Measurements from ENCODE around the gene NCF4. TPM values are rescaled to one million over a fixed set of nuclear protein-coding genes. Genes with fewer than 3 reads are reported as not detected.

The NCF4 gene
- total and polyA plus RNA-seq, 2 of the 4 experiments (the other 2 are of a cell fraction) = not detected

GRCh38 chr22:36830601-36831000 lies 30.2 kb upstream of the NCF4 start:
- no peak for DNase-seq
- Histone ChIP-seq H3K4me3 (ENCODE audit: insufficient read depth, low read depth, low read length) (no peak overlapping the region), H2AK5ac (ENCODE audit: low read depth, low read length) (no peak overlapping the region), H3K4ac (ENCODE audit: low read depth, low read length) (no peak overlapping the region), H2AK9ac (replicated peaks; ENCODE audit: low read depth, low read length, poor library complexity) (no peak overlapping the region), H3K9me3 (ENCODE audit: control insufficient read depth, insufficient read depth, low read length) (no peaks in the 10 kb centered on the region), H4K91ac (ENCODE audit: insufficient read depth, low read depth, low read length) (no peak overlapping the region), H3K79me1 (ENCODE audit: low read depth in 1 of 2, low read length in 2 of 2) (no peaks in the 10 kb centered on the region), H2BK120ac (ENCODE audit: low read depth, low read length) (no peak overlapping the region), H3K9me1 (ENCODE audit: insufficient read depth, low read length) (no peaks in the 10 kb centered on the region), H3K9ac (ENCODE audit: low read depth, low read length) (no peak overlapping the region), H3K4me2 (ENCODE audit: low read depth, low read length) (no peak overlapping the region), H2BK15ac (ENCODE audit: low read depth, low read length) (no peak overlapping the region), H3K18ac (ENCODE audit: low read depth, low read length) (no peak overlapping the region), H4K5ac (ENCODE audit: low read depth, low read length) (no peak overlapping the region), H3K36me3 (ENCODE audit: control insufficient read depth, insufficient read depth, low read length) (no peaks in the 10 kb centered on the region), H2AFZ (replicated peaks; ENCODE audit: low read length, poor library complexity) (no peak overlapping the region), H4K20me1 (ENCODE audit: insufficient read depth, low read length) (no peaks in the 10 kb centered on the region), H3K56ac (ENCODE audit: extremely low read depth, insufficient read depth, low read length) (no peak overlapping the region), H2BK20ac (ENCODE audit: low read depth, low read length) (no peak overlapping the region), H3K27ac (ENCODE audit: insufficient read depth, low read length) (no peak overlapping the region), H3K27me3 (ENCODE audit: control insufficient read depth, insufficient read depth, low read length) (peaks cover 28% of the 10 kb centered on the region), H2BK5ac (ENCODE audit: low read depth, low read length, poor library complexity, severe bottlenecking) (no peak overlapping the region), H3K23ac (ENCODE audit: low read depth, low read length) (no peak overlapping the region), H3K14ac (replicated peaks; ENCODE audit: low read depth, low read length) (no peak overlapping the region), H3K4me1 (ENCODE audit: control insufficient read depth, insufficient read depth, low read length) (no peaks in the 10 kb centered on the region), H4K8ac (ENCODE audit: low read depth in 2 of 2, low read length in 2 of 2) (no peak overlapping the region)
- no CpG with 5 or more reads among the region's 2 CpGs for WGBS, 2 experiments (ENCODE audit: extremely low coverage in 2 of 2, insufficient read length in 1 of 2)
- CTCF ChIA-PET = interaction anchor here (1.5 kb wide), 1 partner anchor 25 kb away, joined by 3 read pairs; no protein-coding TSS in a partner anchor
- POLR2A ChIA-PET (ENCODE audit: unreplicated experiment) = no interaction called here
- ATAC-seq (ENCODE audit: low read depth) = no peak
- no TSS peak for BruUV-seq (replicated peaks)
- dilution Hi-C loops (cut with HindIII; ENCODE audit: low sequenced_read_pairs, unreplicated experiment) = no loop called here
- intact Hi-C loops (cut with micrococcal nuclease) = no loop called here
- TF ChIP-seq ELK1 (IDR thresholded peaks at IDR 0.05; ENCODE audit: borderline replicate concordance, low read depth, low read length) (no peak), RFX5 (IDR thresholded peaks at IDR 0.05; ENCODE audit: low read depth, low read length) (no peak), RAD21 (IDR thresholded peaks at IDR 0.05; ENCODE audit: low read length) (no peak), FOS (IDR thresholded peaks at IDR 0.05; ENCODE audit: low read depth, low read length) (no peak), CEBPB (IDR thresholded peaks at IDR 0.05; ENCODE audit: low read depth, low read length) (no peak), NFE2L2 (IDR thresholded peaks at IDR 0.05; ENCODE audit: low read depth, low read length) (no peak), MXI1 (IDR thresholded peaks at IDR 0.05; ENCODE audit: borderline replicate concordance, low read depth, low read length) (no peak), POLR2A (IDR thresholded peaks at IDR 0.05; ENCODE audit: low read depth, low read length) (no peak), USF2 (IDR thresholded peaks at IDR 0.05; ENCODE audit: low read depth, low read length) (no peak), MAFK (IDR thresholded peaks at IDR 0.05; ENCODE audit: low read depth, low read length) (no peak), RCOR1 (IDR thresholded peaks at IDR 0.05; ENCODE audit: insufficient replicate concordance, low read length) (no peak), CTCF (conservative IDR thresholded peaks at IDR 0.05; ENCODE audit: low read depth, low read length) (no peak), SMC3 (IDR thresholded peaks at IDR 0.05; ENCODE audit: low read depth, low read length) (no peak), MAZ (IDR thresholded peaks at IDR 0.05; ENCODE audit: borderline replicate concordance, low read depth, low read length) (no peak), CHD1 (IDR thresholded peaks at IDR 0.05; ENCODE audit: low read depth, low read length) (no peak)
- in situ Hi-C loops (cut with MboI; ENCODE audit: low sequenced_read_pairs) = no loop called here

Data from IMR-90 (cell line).